ENCODE measurements around the gene FUT7. TPM values are rescaled to one million over a fixed set of nuclear protein-coding genes. Genes with fewer than 3 reads are reported as not detected.
A peak's percentile ranks its signal among the peaks of the same experiment; 100 is the strongest.

The FUT7 gene
- total and polyA plus RNA-seq, 2 of the 13 experiments (the other 11 are each of a cell fraction or from before 2014, with no cell fraction given) = 0.05 TPM; not detected in 1

DNA sequence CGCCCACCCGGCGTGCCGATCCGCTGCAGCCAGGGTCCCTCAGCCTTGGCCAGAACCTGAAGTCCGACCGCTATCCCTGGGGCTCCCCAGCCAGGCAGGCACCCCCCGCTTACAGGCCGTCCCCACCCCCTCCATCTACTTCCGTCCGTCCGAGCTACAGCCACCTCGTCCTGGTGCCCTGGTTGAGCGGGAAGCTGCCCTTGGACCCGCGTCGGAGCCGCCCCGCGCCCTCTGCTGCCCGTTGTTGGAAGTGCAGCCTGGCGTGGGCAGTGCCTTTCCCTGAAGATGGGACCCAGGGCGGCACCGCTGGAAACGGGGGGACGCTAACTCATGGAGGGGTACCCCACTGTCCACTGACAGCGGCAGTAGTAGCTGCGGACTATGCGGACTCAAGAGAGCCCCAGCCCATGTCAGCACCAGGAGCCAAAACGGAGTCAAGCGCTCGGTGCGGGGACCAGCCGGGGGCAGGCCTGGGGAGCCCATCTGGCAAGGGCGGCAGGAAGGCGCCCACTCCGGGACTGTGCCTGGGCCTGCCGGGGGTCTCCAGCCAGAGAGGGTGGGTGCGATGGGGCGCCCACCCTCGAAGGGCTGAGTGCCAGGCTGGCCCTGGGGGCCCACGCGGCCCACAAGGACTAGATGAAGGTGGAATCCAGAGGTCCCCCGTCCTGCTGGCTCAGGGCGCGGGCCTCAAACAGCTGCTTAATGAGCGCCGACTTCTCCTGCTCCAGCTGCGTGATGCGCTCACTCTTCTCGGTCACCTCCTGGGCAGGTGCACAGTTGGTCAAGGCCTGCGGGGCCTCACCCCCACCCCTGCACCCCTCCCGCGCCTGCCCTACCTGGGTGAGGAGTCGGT lies 32.4 kb upstream of the FUT7 start (continued):
- TF ChIP-seq, protein P1, sequence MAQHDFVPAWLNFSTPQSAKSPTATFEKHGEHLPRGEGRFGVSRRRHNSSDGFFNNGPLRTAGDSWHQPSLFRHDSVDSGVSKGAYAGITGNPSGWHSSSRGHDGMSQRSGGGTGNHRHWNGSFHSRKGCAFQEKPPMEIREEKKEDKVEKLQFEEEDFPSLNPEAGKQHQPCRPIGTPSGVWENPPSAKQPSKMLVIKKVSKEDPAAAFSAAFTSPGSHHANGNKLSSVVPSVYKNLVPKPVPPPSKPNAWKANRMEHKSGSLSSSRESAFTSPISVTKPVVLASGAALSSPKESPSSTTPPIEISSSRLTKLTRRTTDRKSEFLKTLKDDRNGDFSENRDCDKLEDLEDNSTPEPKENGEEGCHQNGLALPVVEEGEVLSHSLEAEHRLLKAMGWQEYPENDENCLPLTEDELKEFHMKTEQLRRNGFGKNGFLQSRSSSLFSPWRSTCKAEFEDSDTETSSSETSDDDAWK (CRISPR knock-in tag; IDR thresholded peaks at IDR 0.05) = no peak
- TF ChIP-seq, protein P2, sequence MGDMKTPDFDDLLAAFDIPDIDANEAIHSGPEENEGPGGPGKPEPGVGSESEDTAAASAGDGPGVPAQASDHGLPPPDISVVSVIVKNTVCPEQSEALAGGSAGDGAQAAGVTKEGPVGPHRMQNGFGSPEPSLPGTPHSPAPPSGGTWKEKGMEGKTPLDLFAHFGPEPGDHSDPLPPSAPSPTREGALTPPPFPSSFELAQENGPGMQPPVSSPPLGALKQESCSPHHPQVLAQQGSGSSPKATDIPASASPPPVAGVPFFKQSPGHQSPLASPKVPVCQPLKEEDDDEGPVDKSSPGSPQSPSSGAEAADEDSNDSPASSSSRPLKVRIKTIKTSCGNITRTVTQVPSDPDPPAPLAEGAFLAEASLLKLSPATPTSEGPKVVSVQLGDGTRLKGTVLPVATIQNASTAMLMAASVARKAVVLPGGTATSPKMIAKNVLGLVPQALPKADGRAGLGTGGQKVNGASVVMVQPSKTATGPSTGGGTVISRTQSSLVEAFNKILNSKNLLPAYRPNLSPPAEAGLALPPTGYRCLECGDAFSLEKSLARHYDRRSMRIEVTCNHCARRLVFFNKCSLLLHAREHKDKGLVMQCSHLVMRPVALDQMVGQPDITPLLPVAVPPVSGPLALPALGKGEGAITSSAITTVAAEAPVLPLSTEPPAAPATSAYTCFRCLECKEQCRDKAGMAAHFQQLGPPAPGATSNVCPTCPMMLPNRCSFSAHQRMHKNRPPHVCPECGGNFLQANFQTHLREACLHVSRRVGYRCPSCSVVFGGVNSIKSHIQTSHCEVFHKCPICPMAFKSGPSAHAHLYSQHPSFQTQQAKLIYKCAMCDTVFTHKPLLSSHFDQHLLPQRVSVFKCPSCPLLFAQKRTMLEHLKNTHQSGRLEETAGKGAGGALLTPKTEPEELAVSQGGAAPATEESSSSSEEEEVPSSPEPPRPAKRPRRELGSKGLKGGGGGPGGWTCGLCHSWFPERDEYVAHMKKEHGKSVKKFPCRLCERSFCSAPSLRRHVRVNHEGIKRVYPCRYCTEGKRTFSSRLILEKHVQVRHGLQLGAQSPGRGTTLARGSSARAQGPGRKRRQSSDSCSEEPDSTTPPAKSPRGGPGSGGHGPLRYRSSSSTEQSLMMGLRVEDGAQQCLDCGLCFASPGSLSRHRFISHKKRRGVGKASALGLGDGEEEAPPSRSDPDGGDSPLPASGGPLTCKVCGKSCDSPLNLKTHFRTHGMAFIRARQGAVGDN (CRISPR knock-in tag; IDR thresholded peaks at IDR 0.05) = peak; percentile 85
- TF ChIP-seq, protein P3, sequence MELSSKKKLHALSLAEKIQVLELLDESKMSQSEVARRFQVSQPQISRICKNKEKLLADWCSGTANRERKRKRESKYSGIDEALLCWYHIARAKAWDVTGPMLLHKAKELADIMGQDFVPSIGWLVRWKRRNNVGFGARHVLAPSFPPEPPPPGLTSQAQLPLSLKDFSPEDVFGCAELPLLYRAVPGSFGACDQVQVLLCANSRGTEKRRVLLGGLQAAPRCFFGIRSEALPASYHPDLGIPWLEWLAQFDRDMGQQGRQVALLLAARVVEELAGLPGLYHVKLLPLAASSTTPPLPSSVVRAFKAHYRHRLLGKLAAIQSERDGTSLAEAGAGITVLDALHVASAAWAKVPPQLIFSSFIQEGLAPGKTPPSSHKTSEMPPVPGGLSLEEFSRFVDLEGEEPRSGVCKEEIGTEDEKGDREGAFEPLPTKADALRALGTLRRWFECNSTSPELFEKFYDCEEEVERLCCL (CRISPR knock-in tag; IDR thresholded peaks at IDR 0.05; ENCODE audit: borderline replicate concordance) = no peak
- TF ChIP-seq ZNF792 (CRISPR knock-in tag; IDR thresholded peaks at IDR 0.05) (peak; percentile 77; the same call in 1 of the 2 replicates), ZNF138 (CRISPR knock-in tag; IDR thresholded peaks at IDR 0.05; ENCODE audit: low read depth) (no peak), ZFX (CRISPR knock-in tag; IDR thresholded peaks at IDR 0.05; ENCODE audit: low read depth) (peak; percentile 41; the same call in 1 of the 2 replicates), MED1 (CRISPR knock-in tag; IDR thresholded peaks at IDR 0.05) (peak; percentile 27; the same call in 1 of the 2 replicates), NFYC (CRISPR knock-in tag; IDR thresholded peaks at IDR 0.05) (no peak), ZNF749 (CRISPR knock-in tag; IDR thresholded peaks at IDR 0.05; ENCODE audit: borderline replicate concordance) (0 out of 2 replicates have a peak, but pooled peaks have one; percentile 39), PRPF4 (IDR thresholded peaks at IDR 0.05; ENCODE audit: low read depth, low read length, poor library complexity, severe bottlenecking) (no peak), ONECUT2 (CRISPR knock-in tag; IDR thresholded peaks at IDR 0.05) (no peak), SAP130 (CRISPR knock-in tag; IDR thresholded peaks at IDR 0.05; ENCODE audit: low read depth) (peak; percentile 55), FOXM1 (CRISPR knock-in tag; IDR thresholded peaks at IDR 0.05) (no peak), PHF21A (CRISPR knock-in tag; IDR thresholded peaks at IDR 0.05) (no peak), POLR2A (IDR thresholded peaks at IDR 0.05; ENCODE audit: insufficient read depth in 1 of 2, low read depth in 2 of 2, low read length in 2 of 2) (no peak), ZBTB38 (CRISPR knock-in tag; IDR thresholded peaks at IDR 0.05) (peak; percentile 93), SATB2 (CRISPR knock-in tag; IDR thresholded peaks at IDR 0.05) (no peak), NR2F6 (IDR thresholded peaks at IDR 0.05) (no peak), NR2F6 (CRISPR knock-in tag; IDR thresholded peaks at IDR 0.05) (0 out of 2 replicates have a peak, but pooled peaks have one; percentile 45)
- TF ChIP-seq, protein P4, sequence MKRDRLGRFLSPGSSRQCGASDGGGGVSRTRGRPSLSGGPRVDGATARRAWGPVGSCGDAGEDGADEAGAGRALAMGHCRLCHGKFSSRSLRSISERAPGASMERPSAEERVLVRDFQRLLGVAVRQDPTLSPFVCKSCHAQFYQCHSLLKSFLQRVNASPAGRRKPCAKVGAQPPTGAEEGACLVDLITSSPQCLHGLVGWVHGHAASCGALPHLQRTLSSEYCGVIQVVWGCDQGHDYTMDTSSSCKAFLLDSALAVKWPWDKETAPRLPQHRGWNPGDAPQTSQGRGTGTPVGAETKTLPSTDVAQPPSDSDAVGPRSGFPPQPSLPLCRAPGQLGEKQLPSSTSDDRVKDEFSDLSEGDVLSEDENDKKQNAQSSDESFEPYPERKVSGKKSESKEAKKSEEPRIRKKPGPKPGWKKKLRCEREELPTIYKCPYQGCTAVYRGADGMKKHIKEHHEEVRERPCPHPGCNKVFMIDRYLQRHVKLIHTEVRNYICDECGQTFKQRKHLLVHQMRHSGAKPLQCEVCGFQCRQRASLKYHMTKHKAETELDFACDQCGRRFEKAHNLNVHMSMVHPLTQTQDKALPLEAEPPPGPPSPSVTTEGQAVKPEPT (CRISPR knock-in tag; IDR thresholded peaks at IDR 0.05; ENCODE audit: low read depth) = no peak
- TF ChIP-seq, protein P5, sequence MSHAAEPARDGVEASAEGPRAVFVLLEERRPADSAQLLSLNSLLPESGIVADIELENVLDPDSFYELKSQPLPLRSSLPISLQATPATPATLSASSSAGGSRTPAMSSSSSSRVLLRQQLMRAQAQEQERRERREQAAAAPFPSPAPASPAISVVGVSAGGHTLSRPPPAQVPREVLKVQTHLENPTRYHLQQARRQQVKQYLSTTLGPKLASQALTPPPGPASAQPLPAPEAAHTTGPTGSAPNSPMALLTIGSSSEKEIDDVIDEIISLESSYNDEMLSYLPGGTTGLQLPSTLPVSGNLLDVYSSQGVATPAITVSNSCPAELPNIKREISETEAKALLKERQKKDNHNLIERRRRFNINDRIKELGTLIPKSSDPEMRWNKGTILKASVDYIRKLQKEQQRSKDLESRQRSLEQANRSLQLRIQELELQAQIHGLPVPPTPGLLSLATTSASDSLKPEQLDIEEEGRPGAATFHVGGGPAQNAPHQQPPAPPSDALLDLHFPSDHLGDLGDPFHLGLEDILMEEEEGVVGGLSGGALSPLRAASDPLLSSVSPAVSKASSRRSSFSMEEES (CRISPR knock-in tag; IDR thresholded peaks at IDR 0.05) = no peak
